Activated CD4-positive, alpha-beta T cell treated with anti-CD3 and anti-CD28 coated beads, Interleukin-2, amount 10 ng/mL, durations not matched to agents 24 days and 14 days (primary cell): Measurements from ENCODE around the gene CKS1B. TPM values are rescaled to one million over a fixed set of nuclear protein-coding genes. Genes with fewer than 3 reads are reported as not detected.

Source experiments
- DNase-seq: peaks from one replicate; pipeline ENCODE4 v3.0.0; 2022
- H3K27ac Mint-ChIP-seq: one replicate; pipeline ENCODE4 v1.8.0; 2022; ENCODE audit warnings: mild to moderate bottlenecking, mixed read lengths
- H3K27me3 Mint-ChIP-seq: one replicate; pipeline ENCODE4 v1.8.0; 2022; ENCODE audit warnings: mixed read lengths
- H3K36me3 Mint-ChIP-seq: one replicate; pipeline ENCODE4 v1.8.0; 2022; ENCODE audit warnings: low read depth, mild to moderate bottlenecking, mixed read lengths
- H3K4me1 Mint-ChIP-seq: one replicate; pipeline ENCODE4 v1.8.0; 2021; ENCODE audit warnings: mixed read lengths
- H3K4me3 Mint-ChIP-seq: one replicate; pipeline ENCODE4 v1.8.0; 2022; ENCODE audit warnings: mild to moderate bottlenecking, moderate library complexity, mixed read lengths
- H3K9me3 Mint-ChIP-seq: one replicate; pipeline ENCODE4 v1.8.0; 2021; ENCODE audit warnings: mixed read lengths
- intact Hi-C: fragments of 100-400 bp; cut with micrococcal nuclease; formaldehyde crosslinking; loops from one replicate; pipeline ENCODE4 v1.15.1; 2023
- total RNA-seq: library from RNA; stranded (reverse); gene quantifications from 2 replicates; pipeline ENCODE4 v1.2.3, GENCODE V29; 2022

The CKS1B gene
- total RNA-seq, 1 donor from 2014 or later, result 181 TPM

GRCh38 chr1:154955039-154955717, 19.3 kb upstream of the CKS1B start:
- intact Hi-C loops, result loop anchor here (1.0 kb wide), 3 partner anchors 18 to 396 kb away; partner anchors contain the start of gene EFNA4
- Mint-ChIP-seq H3K4me3 (peak overlapping the region; percentile 87), H3K4me1 (peaks cover 64% of the 10 kb centered on the region), H3K9me3 (no peaks in the 10 kb centered on the region), H3K27ac (peak overlapping the region; percentile 96), H3K36me3 (peaks cover 29% of the 10 kb centered on the region), H3K27me3 (no peaks in the 10 kb centered on the region)
- peak; percentile 98 for DNase-seq

DNA sequence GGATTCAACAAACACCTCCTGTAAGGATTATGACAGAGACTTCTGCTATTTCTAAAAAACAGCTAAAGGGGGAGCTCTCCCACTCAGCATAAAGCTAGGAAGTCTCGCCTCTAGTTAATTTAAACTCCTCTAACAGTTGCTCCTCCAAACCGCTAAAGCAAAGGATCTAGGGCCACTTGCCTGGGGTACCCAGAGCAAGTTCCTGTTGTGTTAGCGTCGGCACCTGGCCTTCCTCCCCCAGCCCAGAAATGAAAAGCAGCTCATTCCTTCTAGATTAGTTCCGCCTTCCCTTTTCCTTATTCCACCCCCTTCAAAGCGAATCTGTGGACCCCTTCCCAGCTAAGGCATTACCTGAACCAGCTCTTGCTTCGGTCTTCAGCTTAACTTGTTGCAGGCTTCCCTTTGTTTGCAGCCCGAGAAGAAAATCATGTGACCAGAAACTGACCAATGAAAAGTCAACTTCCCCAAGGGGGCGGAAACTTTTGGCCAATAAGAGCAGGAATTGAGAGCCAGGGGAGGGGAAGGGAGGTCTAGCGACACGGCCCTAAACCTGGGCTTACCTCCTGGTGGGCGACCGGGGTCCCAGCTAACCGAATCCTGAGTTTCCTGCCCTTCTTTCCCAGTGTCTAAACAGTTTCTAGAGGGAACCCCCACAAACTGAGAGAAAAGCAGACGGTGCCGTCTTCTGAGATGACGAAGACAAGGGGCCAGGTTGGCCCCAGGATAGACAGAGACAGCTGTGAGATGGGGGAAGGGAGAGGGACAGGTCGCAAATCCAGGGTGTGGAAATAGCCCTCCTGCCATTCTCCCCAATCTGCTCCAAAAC, 18.6 kb upstream of the CKS1B start, which contains the start of gene PBXIP1:
PBXIP1 (minus strand) TSS at position 382 of the 826 bp plus-strand sequence. CDS start 2,378 bp downstream, outside the sequence.
- Mint-ChIP-seq H3K36me3 (peaks cover 23% of the 10 kb centered on the region), H3K9me3 (no peaks in the 10 kb centered on the region), H3K27me3 (no peaks in the 10 kb centered on the region)

GRCh38 chr1:154956544-154956941, 17.9 kb upstream of the CKS1B start:
- H3K4me1 Mint-ChIP-seq, result peaks cover 62% of the 10 kb centered on the region
- peaks cover 19% of the 10 kb centered on the region for H3K36me3 Mint-ChIP-seq
- intact Hi-C loops, result loop anchor here (1.0 kb wide), 2 partner anchors 18 to 44 kb away; partner anchors contain the start of gene CKS1B
- DNase-seq, result no peak
- H3K9me3 Mint-ChIP-seq, result no peaks in the 10 kb centered on the region
- H3K4me3 Mint-ChIP-seq, result peak overlapping the region; percentile 87
- H3K27me3 Mint-ChIP-seq, result no peaks in the 10 kb centered on the region
- peak overlapping the region; percentile 96 for H3K27ac Mint-ChIP-seq

More for the DNA sequence above, 18.6 kb upstream of the CKS1B start, which contains the start of gene PBXIP1:
- intact Hi-C loops, result loop anchor here (1.0 kb wide), 5 partner anchors 18 to 397 kb away; partner anchors contain the start of genes CKS1B and EFNA4
- Mint-ChIP-seq H3K4me3 (peak within 1 kb of the TSS; percentile 87), H3K27ac (peak within 1 kb of the TSS; percentile 96), H3K4me1 (peaks cover 63% of the 10 kb centered on the region)
- DNase-seq, result peak; percentile 97

DNA sequence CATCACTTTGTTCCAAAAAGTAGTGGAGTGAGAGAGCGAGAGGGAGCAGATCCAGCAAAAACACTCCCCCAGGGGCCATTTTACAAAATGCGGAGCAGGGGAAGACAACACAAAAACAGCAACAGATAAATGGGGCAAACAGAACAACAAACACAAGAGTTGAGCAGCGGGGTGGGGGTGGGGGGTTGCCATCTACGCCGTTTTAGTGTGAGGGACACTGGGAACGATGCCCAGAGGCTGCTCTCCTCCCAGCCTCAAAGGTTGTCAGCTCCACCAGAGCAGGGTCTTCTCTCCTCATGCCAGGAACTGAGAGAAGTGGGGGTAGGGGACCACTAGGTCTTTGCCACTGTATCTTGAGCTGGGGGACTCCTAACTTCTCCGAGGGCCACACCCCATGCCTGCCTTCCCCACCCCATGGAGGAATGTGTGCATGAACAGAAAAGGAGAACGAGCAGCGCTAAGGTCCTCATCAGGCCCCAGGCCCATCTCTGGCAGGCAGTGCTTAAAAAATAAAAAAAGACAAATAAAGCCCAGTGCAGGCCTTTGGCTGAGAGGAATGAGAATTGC, 17.3 kb upstream of the CKS1B start:
- peak overlapping the region; percentile 96 for H3K27ac Mint-ChIP-seq
- intact Hi-C loops, result no loop called here
- peak; percentile 59 for DNase-seq
- H3K4me1 Mint-ChIP-seq, result peaks cover 56% of the 10 kb centered on the region
- no peaks in the 10 kb centered on the region for H3K9me3 Mint-ChIP-seq
- H3K27me3 Mint-ChIP-seq, result no peaks in the 10 kb centered on the region
- H3K4me3 Mint-ChIP-seq, result no peak overlapping the region
- peaks cover 21% of the 10 kb centered on the region for H3K36me3 Mint-ChIP-seq

GRCh38 chr1:154958036-154958435, 16.4 kb upstream of the CKS1B start:
- intact Hi-C loops, result no loop called here
- no peak overlapping the region for H3K4me3 Mint-ChIP-seq
- peaks cover 21% of the 10 kb centered on the region for H3K36me3 Mint-ChIP-seq
- DNase-seq, result no peak
- peaks cover 52% of the 10 kb centered on the region for H3K4me1 Mint-ChIP-seq
- no peaks in the 10 kb centered on the region for H3K9me3 Mint-ChIP-seq
- H3K27ac Mint-ChIP-seq, result peak overlapping the region; percentile 37
- no peaks in the 10 kb centered on the region for H3K27me3 Mint-ChIP-seq

GRCh38 chr1:154958681-154959425, 15.6 kb upstream of the CKS1B start:
- no peak for DNase-seq
- Mint-ChIP-seq H3K9me3 (no peaks in the 10 kb centered on the region), H3K36me3 (peaks cover 26% of the 10 kb centered on the region), H3K4me3 (peak overlapping the region; percentile 8), H3K27ac (peak overlapping the region; percentile 37), H3K4me1 (peaks cover 50% of the 10 kb centered on the region), H3K27me3 (no peaks in the 10 kb centered on the region)
- intact Hi-C loops, result no loop called here

GRCh38 chr1:154959426-154959780, 15.1 kb upstream of the CKS1B start:
- Mint-ChIP-seq H3K27ac (no peak overlapping the region), H3K9me3 (no peaks in the 10 kb centered on the region), H3K36me3 (peaks cover 26% of the 10 kb centered on the region), H3K4me3 (peak overlapping the region; percentile 47), H3K27me3 (no peaks in the 10 kb centered on the region), H3K4me1 (peaks cover 46% of the 10 kb centered on the region)
- intact Hi-C loops, result no loop called here
- no peak for DNase-seq

GRCh38 chr1:154960446-154961136, 13.9 kb upstream of the CKS1B start:
- intact Hi-C loops, result loop anchor here (1.0 kb wide), 4 partner anchors 14 to 57 kb away; partner anchors contain the start of gene CKS1B
- Mint-ChIP-seq H3K4me1 (peaks cover 34% of the 10 kb centered on the region), H3K9me3 (no peaks in the 10 kb centered on the region), H3K36me3 (peaks cover 31% of the 10 kb centered on the region), H3K27ac (peak overlapping the region; percentile 89), H3K4me3 (peak overlapping the region; percentile 96), H3K27me3 (no peaks in the 10 kb centered on the region)
- DNase-seq, result no peak

DNA sequence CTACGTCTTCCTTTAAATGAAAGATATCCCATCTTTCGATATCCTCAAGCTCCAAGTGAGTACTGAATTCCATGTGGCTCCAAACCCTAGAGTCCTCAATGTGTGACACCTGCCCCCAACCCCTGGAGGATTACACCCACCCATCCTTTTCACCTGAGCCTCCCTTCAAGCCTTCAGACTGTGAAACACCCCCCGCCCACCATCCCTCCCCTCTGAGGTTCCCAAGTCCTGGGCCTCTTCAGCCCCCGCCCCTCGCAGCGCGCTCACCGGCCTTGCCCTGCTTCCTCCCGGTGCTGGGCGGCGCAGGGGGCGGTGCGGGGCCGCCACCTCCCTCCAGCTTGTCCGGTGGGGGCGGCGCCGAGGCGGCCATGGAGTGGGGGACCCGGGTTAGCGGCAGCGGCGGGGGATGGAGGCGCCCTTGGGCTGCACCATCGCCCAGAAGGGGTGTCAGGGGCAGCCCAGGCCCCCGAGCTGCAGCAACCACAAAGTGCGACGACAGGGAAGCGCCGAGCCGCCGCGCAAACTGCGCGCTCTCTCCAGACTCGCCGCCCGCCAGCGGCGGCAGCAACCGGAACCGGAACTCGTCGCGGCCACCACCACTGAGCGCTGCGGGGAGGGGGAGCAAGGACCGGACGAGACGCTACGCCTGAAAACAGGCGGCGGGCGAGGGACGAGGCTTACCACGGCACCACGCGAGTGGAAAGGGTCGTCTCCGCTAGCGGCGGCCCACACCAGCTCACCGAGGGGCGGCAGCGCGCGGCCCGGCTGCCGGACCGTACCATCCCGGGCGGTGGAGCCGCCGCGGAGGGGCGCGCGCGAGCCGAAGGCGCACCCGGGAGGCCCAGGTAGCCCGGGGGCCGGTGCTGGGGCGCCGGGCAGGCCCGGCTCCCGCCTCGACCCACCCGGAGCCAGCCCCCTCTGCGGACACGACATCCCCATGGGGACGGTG, 13.0 kb upstream of the CKS1B start, which contains the start of gene PYGO2:
PYGO2 (minus strand) TSS at position 576 of the 949 bp plus-strand sequence; CDS start at position 370, 206 bp downstream.
- Mint-ChIP-seq H3K4me1 (peaks cover 27% of the 10 kb centered on the region), H3K36me3 (peaks cover 36% of the 10 kb centered on the region), H3K9me3 (no peaks in the 10 kb centered on the region), H3K4me3 (peak within 1 kb of the TSS; percentile 96), H3K27me3 (no peaks in the 10 kb centered on the region), H3K27ac (peak within 1 kb of the TSS; percentile 89)
- DNase-seq, result peak; percentile 96
- intact Hi-C loops, result loop anchor here (1.0 kb wide), 4 partner anchors 13 to 56 kb away; partner anchors contain the start of gene CKS1B

- intact Hi-C loops, result no loop called here
- H3K36me3 Mint-ChIP-seq, result peaks cover 44% of the 10 kb centered on the region
- no peaks in the 10 kb centered on the region for H3K9me3 Mint-ChIP-seq
- H3K4me3 Mint-ChIP-seq, result peak overlapping the region; percentile 90
- peak; percentile 81 for DNase-seq
- peak overlapping the region; percentile 88 for H3K27ac Mint-ChIP-seq
- peaks cover 24% of the 10 kb centered on the region for H3K4me1 Mint-ChIP-seq
- H3K27me3 Mint-ChIP-seq, result no peaks in the 10 kb centered on the region
Measured at GRCh38 chr1:154962156-154962749, 12.2 kb upstream of the CKS1B start.

GRCh38 chr1:154962795-154963330, 11.6 kb upstream of the CKS1B start:
- H3K27ac Mint-ChIP-seq, result peak overlapping the region; percentile 88
- H3K4me3 Mint-ChIP-seq, result peak overlapping the region; percentile 90
- intact Hi-C loops, result no loop called here
- peaks cover 46% of the 10 kb centered on the region for H3K36me3 Mint-ChIP-seq
- no peaks in the 10 kb centered on the region for H3K9me3 Mint-ChIP-seq
- no peaks in the 10 kb centered on the region for H3K27me3 Mint-ChIP-seq
- H3K4me1 Mint-ChIP-seq, result peaks cover 27% of the 10 kb centered on the region
- DNase-seq, result no peak
